IPS-11a (cell line): Measurements from ENCODE around the gene MEIS2.

Experiments used
- H3K4me3 ChIP-seq: one replicate; pipeline ENCODE4 v1.5.1; 2013; ENCODE audit warnings: low read depth, low read length, control low read depth

Gene MEIS2

GRCh38 chr15:37041836-37042235 lies 58.5 kb downstream of the MEIS2 start:
- no peak overlapping the region for H3K4me3 ChIP-seq

GRCh38 chr15:37041042-37041441 lies 59.3 kb downstream of the MEIS2 start:
- no peak overlapping the region for H3K4me3 ChIP-seq

GRCh38 chr15:37040072-37040742 lies 60.1 kb downstream of the MEIS2 start:
- no peak overlapping the region for H3K4me3 ChIP-seq

GRCh38 chr15:37038716-37039106 lies 61.6 kb downstream of the MEIS2 start:
- no peak overlapping the region for H3K4me3 ChIP-seq

GRCh38 chr15:37037850-37038715 lies 62.3 kb downstream of the MEIS2 start:
- H3K4me3 ChIP-seq = no peak overlapping the region

GRCh38 chr15:37037071-37037655 lies 63.2 kb downstream of the MEIS2 start:
- no peak overlapping the region for H3K4me3 ChIP-seq

- no peak overlapping the region for H3K4me3 ChIP-seq
Measured at GRCh38 chr15:37034835-37035748, 65.3 kb downstream of the MEIS2 start.

GRCh38 chr15:37034392-37034791 lies 66.0 kb downstream of the MEIS2 start:
- H3K4me3 ChIP-seq = no peak overlapping the region

- no peak overlapping the region for H3K4me3 ChIP-seq
Measured at GRCh38 chr15:37032091-37032775, 68.1 kb downstream of the MEIS2 start.

- H3K4me3 ChIP-seq = no peak overlapping the region
Measured at GRCh38 chr15:37031198-37031597, 69.2 kb downstream of the MEIS2 start.

GRCh38 chr15:37028625-37029296 lies 71.6 kb downstream of the MEIS2 start:
- H3K4me3 ChIP-seq = no peak overlapping the region

- no peak overlapping the region for H3K4me3 ChIP-seq
Measured at GRCh38 chr15:37020852-37021251, 79.5 kb downstream of the MEIS2 start.

- no peak overlapping the region for H3K4me3 ChIP-seq
Measured at GRCh38 chr15:37019479-37020433, 80.6 kb downstream of the MEIS2 start.

GRCh38 chr15:37017031-37017625 lies 83.2 kb downstream of the MEIS2 start:
- H3K4me3 ChIP-seq = no peak overlapping the region

GRCh38 chr15:37016231-37016630 lies 84.1 kb downstream of the MEIS2 start:
- no peak overlapping the region for H3K4me3 ChIP-seq

GRCh38 chr15:37015451-37015850 lies 84.9 kb downstream of the MEIS2 start:
- no peak overlapping the region for H3K4me3 ChIP-seq

GRCh38 chr15:37015035-37015434 lies 85.3 kb downstream of the MEIS2 start:
- no peak overlapping the region for H3K4me3 ChIP-seq

- no peak overlapping the region for H3K4me3 ChIP-seq
Measured at GRCh38 chr15:37014566-37014965, 85.8 kb downstream of the MEIS2 start.
